HG03045 (cell line): ENCODE data around the gene GRK2.
A peak's percentile ranks its signal among the peaks of the same experiment; 100 is the strongest.
"Not testable (repeated sequence)": the region's sequence is repeated elsewhere in the genome, so short reads cannot be mapped to it uniquely, and the experiment has no call there.

Experiments used
- ATAC-seq: cut with Tn5 transposase; IDR thresholded peaks from one replicate; pipeline ENCODE4 v1.9.1; 2021; ENCODE audit warnings: mild to moderate bottlenecking, moderate library complexity; ENCODE audit not compliant: unreplicated experiment

The GRK2 gene

DNA sequence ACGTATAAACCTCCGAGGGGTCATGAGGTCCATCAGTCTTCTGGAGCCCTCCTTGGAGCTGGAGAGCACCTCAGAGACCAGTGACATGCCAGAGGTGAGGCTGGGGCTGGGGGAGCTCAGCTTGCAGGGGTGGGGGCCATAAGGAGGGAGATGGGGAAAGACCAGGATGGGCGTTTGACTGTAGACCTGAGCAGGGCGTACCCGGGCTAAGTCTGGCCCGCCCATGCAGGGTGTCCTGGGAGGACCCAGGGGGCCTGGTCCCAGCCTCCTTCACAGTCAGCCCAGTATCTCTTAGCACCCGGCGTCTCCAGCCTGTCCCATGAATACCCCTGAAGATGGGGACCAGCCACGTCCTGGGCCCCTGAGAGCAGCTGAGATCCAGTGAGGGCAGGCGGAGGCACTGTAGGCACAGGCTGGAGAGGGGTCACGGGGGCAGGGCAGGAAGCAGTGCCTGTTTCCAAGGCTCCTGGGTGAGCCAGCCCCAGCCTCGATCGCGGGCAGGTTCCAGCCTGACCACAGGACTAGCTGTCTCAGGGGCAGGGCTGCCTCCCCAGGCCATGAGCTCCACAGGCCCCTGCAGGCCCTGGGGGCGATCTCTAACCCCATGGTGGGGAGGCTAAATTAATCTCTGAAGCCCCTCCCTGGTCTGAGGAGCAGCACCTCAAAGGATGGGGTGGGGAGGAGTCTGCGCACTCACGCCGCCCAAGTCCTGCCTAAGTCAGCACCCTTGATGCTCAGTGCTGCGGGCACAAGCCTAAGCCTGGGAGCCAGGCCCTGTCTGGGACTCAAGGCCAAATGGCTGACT is 44.2 kb downstream of the GRK2 start:
- no peak for ATAC-seq

- ATAC-seq: no peak
These were observed 44.8 kb downstream of the GRK2 start for GRCh38 chr11:67311051-67311555.

DNA sequence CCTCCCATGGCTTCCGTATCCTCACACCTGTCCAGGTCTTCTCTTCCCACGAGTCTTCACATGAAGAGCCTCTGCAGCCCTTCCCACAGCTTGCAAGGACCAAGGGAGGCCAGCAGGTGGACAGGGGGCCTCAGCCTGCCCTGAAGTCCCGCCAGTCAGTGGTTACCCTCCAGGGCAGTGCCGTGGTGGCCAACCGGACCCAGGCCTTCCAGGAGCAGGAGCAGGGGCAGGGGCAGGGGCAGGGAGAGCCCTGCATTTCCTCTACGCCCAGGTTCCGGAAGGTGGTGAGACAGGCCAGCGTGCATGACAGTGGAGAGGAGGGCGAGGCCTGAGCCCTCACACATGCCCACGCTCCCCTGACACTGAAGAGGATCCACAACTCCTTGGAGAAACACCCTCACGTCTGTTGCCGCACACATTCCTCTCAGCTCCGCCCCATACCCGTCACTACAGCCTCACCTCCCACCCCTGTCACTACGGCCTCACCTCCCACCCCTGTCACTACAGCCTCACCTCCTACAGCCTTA is 45.3 kb downstream of the GRK2 start:
- ATAC-seq: no peak

DNA sequence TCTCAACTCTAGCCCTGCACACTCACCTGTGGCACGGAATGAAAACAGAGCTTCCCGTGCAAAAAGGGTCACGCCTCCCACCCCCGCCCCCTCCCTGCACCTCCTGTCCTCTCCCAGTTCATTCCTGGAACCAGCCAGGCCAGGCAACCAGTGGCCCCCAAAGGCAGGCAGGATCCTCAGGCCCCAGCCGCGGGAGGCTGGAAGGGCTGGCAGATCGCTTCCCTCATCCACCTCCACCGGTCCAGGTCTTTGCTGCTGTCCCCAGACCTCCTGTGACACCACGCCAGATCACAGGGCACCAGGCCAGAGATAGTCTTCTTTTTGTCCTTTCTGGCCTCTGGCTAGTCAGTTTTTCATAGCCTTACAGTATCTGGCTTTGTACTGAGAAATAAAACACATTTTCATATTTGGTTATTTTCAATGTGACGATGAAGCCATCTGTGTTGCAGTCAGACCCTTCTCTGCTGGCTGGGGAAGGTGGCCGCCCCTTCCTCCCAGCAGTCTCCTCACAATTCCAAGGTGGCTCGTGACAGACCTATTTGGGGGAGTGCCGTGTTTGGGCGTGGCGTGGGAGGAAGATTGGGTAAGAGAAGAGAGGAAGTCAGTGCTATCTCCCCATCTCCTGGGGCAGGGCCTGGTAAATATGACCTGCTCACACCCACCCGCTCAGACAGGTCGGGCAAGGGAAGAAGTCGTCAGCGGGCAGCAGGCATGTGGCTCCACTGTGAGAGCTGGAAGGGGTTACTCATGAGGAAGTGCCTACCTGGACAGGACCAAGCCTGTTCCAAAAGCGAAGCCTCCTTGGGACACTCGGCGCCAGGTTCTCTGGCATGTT is 46.1 kb downstream of the GRK2 start:
- ATAC-seq: no peak

- ATAC-seq: no peak
These were observed 47.0 kb downstream of the GRK2 start for GRCh38 chr11:67313125-67313890.

- no peak for ATAC-seq
These were observed 47.9 kb downstream of the GRK2 start for GRCh38 chr11:67314218-67314617.

DNA sequence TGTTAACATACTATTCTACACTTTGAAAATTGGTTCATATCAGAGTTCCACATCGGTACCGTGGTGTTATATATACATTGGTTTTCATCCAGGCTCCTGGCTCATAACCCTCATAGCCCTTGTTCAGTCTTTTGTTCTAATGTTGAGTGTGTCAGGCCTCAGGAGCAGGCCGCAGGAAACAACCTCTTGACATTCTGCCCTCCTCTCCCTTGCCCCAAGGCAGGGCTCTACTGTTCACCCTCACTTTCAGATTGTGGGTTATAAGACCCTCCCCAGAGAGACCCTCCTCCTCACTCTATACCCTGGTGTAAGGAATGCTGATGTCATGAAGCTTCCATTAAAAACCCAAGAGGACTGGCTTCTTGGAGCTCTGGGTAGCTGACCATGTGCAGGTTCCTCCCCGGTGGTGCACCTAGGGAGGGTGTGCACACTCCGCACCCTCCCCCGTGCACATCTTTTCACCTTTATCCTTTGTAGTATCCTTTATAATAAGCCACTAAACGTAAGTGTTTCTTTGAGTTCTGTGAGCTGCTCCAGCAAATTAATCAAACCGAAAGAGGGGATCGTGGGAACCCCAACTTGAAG is 49.1 kb downstream of the GRK2 start:
- ATAC-seq: no peak

- no peak for ATAC-seq
These were observed 50.6 kb downstream of the GRK2 start for GRCh38 chr11:67316882-67317204.

- ATAC-seq: peak; percentile 79
These were observed 51.1 kb downstream of the GRK2 start for GRCh38 chr11:67317205-67317887.

- peak; percentile 14 for ATAC-seq
These were observed 51.7 kb downstream of the GRK2 start for GRCh38 chr11:67317888-67318555.

GRCh38 chr11:67318876-67319275 is 52.6 kb downstream of the GRK2 start:
- ATAC-seq: not testable (repeated sequence)

DNA sequence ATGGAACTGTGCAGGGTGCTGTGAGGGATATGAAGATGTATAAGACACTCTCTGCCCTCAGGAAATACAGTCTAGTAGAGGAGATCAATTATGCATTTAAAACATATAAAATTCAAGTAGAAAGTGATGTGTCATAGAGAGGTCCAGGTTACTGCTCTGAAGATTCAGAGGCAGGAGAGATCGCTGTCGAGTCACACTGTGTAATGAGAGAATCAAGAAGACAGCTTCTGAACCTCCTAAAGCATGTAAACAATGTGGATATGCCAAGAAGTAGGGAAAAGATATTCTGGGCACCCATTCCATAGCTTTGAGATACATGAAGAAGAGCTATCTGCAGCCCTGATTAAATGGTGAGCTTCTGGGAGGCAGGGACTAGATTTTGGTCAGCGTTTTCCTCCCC is 53.7 kb downstream of the GRK2 start:
- ATAC-seq: no peak

DNA sequence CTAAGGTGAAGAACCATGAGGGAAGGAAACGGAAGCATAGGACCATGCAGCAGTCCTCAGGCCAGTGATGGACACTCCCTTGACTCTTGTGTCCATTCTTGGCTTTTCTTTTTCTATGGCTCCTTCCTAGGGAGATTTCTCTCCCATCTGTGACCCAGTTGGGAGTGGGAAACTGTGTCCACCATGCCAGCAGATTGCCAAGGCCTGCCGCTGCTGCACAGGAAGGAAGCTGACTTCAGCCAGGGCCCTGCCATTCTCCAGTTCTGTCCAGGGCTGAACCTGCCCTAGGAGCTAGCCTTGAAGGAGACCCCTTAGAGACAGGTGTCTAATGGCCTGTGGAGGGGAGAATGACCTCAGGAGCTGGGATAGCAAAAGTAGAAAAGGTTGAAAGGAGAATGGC is 54.4 kb downstream of the GRK2 start:
- no peak for ATAC-seq

DNA sequence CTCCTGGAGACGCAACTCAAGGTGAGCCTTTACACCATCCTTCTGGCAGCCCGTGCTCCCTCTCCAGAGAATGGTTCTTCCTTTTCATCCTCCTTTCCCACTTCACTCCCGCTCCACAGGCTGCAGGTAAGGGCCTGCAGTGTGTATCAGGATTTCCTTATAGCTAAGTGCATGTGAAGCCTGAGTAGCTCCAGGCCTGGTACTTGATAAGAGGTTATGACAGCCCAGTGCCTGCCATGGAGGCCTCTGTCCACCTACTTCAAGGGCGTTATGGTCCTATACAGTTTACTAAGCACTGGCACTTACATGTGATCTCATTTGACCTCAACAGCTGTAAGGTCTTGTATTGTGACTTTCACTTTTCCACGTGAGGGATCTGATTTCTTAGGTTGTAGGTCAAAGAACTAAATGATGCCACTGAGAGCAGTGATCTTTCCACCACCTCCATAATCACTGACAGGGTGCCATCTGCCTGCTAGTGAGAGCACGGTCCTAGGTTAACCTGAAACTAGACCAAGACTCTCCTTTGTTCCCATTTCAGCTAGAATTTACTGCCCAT is 55.1 kb downstream of the GRK2 start:
- no peak for ATAC-seq

DNA sequence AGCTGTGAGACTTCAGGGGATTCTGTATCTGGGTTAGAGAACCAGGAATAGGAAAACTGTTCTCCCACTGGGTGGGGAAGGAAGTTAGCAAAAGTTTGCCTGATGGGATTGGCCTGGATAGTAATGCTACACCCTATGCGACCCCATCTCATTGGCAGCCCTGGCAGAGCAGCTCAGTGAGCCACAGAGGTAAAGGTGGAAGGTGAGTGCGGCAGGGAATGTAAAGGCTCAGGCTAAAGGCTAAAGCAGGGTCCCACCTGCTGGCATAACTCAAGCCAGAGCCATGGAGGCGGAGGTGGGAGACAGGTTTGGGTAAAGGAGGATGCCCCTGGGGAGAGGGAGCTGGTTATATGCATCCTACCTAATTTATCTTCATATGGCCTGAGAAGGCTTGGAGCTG is 55.8 kb downstream of the GRK2 start:
- no peak for ATAC-seq

DNA sequence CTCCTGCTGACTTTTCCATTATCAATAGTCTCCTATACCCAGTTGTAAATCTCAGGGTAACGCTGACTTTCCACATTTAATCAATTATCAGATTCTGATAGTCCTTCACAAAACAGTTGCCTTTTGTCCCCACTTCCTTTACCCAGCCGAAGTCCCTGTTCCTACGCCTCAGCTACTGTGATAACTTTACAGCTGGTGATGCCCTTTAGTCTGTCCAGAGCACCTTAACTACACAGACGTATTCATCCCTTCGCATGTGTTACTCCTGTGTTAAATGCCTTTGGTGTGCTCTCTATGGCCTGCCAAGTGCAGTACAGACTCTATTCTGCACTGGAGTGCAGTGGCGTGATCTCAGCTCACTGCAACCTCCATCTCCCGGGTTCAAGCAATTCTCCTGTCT is 57.3 kb downstream of the GRK2 start:
- no peak for ATAC-seq

GRCh38 chr11:67332081-67332691 is 65.9 kb downstream of the GRK2 start:
- ATAC-seq: no peak
